ENCODE results near the gene POLR1A. TPM values are rescaled to one million over a fixed set of nuclear protein-coding genes. Genes with fewer than 3 reads are reported as not detected.

POLR1A gene
- total and polyA plus RNA-seq, 2 of the 8 experiments (the other 6 are each of a cell fraction or from before 2014, with no cell fraction given), result 8.9 to 58.1 TPM

GRCh38 chr2:86074256-86074655 is 31.4 kb downstream of the POLR1A start:
- H2BK15ac ChIP-seq (ENCODE audit: low read length), result no peak overlapping the region
- H3K18ac ChIP-seq (ENCODE audit: extremely low read depth, low read length), result no peak overlapping the region
- H3K4me3 ChIP-seq (ENCODE audit: extremely low read depth in 1 of 4, insufficient read depth in 2 of 4, low read depth in 3 of 4, low read length in 4 of 4), result no peak overlapping the region
- no peaks in the 10 kb centered on the region for H3K79me1 ChIP-seq (ENCODE audit: low read depth, low read length)
- ChIA-PET CTCF (ENCODE audit: partially characterized antibody) (no interaction called here), POLR2A (ENCODE audit: partially characterized antibody) (no interaction called here)
- H3K4me2 ChIP-seq (ENCODE audit: insufficient read depth in 1 of 2, low read depth in 2 of 2, low read length in 2 of 2), result no peak overlapping the region
- H3K27me3 ChIP-seq (replicated peaks in 1 of 4; ENCODE audit: control insufficient read depth in 3 of 4, extremely low read depth in 1 of 4, insufficient read depth in 3 of 4, low read length in 3 of 4), result no peaks in the 10 kb centered on the region
- no peak overlapping the region for H3K14ac ChIP-seq (ENCODE audit: insufficient read length)
- H2BK20ac ChIP-seq (ENCODE audit: low read length), result no peak overlapping the region
- no peaks in the 10 kb centered on the region for H3K23me2 ChIP-seq (ENCODE audit: low read depth, low read length)
- H4K8ac ChIP-seq (ENCODE audit: extremely low read depth, insufficient read depth, low read length), result no peak overlapping the region
- H3K9ac ChIP-seq (replicated peaks in 1 of 4; ENCODE audit: extremely low read depth in 1 of 4, low read depth in 3 of 4, low read length in 3 of 4), result no peak overlapping the region
- H3K4me1 ChIP-seq (replicated peaks in 1 of 4; ENCODE audit: control insufficient read depth in 3 of 4, insufficient read depth in 4 of 4, low read length in 3 of 4), result no peaks in the 10 kb centered on the region
- H2BK120ac ChIP-seq (replicated peaks; ENCODE audit: low read depth, low read length), result no peak overlapping the region
- H4K91ac ChIP-seq (replicated peaks; ENCODE audit: insufficient read length, low read length), result no peak overlapping the region
- H3K9me3 ChIP-seq (ENCODE audit: insufficient read depth in 2 of 2, low read depth in 1 of 2, low read length in 1 of 2), result no peaks in the 10 kb centered on the region
- FAIRE-seq (no peak), DNase-seq (ENCODE audit: low read depth in 1 of 2, low spot score in 2 of 2) (no peak)
- H3K4ac ChIP-seq (replicated peaks; ENCODE audit: insufficient read length, low read depth, low read length), result no peak overlapping the region
- no peaks in the 10 kb centered on the region for H3K79me2 ChIP-seq (ENCODE audit: control insufficient read depth in 1 of 2, insufficient read depth in 2 of 2, low read length in 2 of 2)
- H2AK5ac ChIP-seq (ENCODE audit: low read depth, low read length), result no peak overlapping the region
- H4K5ac ChIP-seq (ENCODE audit: insufficient read length, low read depth, low read length), result no peak overlapping the region
- 79% methylated on average over 3 of the region's 3 CpGs; no CpG with 5 or more reads in 1 of the 2 experiments for WGBS, 2 experiments (ENCODE audit: extremely low coverage in 1 of 2, insufficient coverage in 1 of 2, insufficient read length in 1 of 2, insufficient replicate concordance in 2 of 2, low coverage in 1 of 2, low lambda C conversion rate in 2 of 2, missing lambda C conversion rate in 1 of 2)
- no peak overlapping the region for H2AFZ ChIP-seq (ENCODE audit: low read length)
- H3K27ac ChIP-seq (ENCODE audit: low read depth, low read length), result no peak overlapping the region
- H3K56ac ChIP-seq (replicated peaks; ENCODE audit: insufficient read length, low read depth, low read length), result no peak overlapping the region
- no peak overlapping the region for H2BK5ac ChIP-seq (ENCODE audit: low read depth, low read length)
- H2BK12ac ChIP-seq (ENCODE audit: low read depth, low read length), result no peak overlapping the region
- H4K20me1 ChIP-seq (replicated peaks in 1 of 2; ENCODE audit: control insufficient read depth in 1 of 2, insufficient read depth in 2 of 2, low read length in 2 of 2), result peaks cover 0 to 9% of the 10 kb centered on the region in 2 experiments
- H3K23ac ChIP-seq (ENCODE audit: insufficient read length), result no peak overlapping the region
- peaks cover 19 to 84% (median 75%) of the 10 kb centered on the region in 4 experiments for H3K36me3 ChIP-seq (ENCODE audit: control insufficient read depth in 2 of 4, insufficient read depth in 4 of 4, low read length in 3 of 4)
- TF ChIP-seq TAF1 (IDR thresholded peaks at IDR 0.05; ENCODE audit: low read depth, low read length) (no peak), SIRT6 (IDR thresholded peaks at IDR 0.05; ENCODE audit: low read length) (no peak), RXRA (IDR thresholded peaks at IDR 0.05; ENCODE audit: insufficient read depth, low read depth, low read length) (no peak), CTCF (IDR thresholded peaks at IDR 0.05; ENCODE audit: control extremely low read depth in 1 of 3, insufficient read depth in 1 of 3, low read depth in 1 of 3, low read length in 3 of 3) (no peak), NANOG (IDR thresholded peaks at IDR 0.05; ENCODE audit: insufficient read depth, low read depth, low read length, poor library complexity, severe bottlenecking) (no peak), CHD1 (IDR thresholded peaks at IDR 0.05; ENCODE audit: low read depth, low read length) (no peak), TAF7 (optimal IDR thresholded peaks at IDR 0.05; ENCODE audit: borderline replicate concordance, low read depth, low read length) (no peak), KDM1A (IDR thresholded peaks at IDR 0.05; ENCODE audit: borderline replicate concordance, low read length) (no peak), RNF2 (IDR thresholded peaks at IDR 0.05; ENCODE audit: borderline replicate concordance, low read depth, low read length, missing control alignments, poor library complexity, severe bottlenecking) (no peak), GTF2F1 (IDR thresholded peaks at IDR 0.05; ENCODE audit: borderline replicate concordance, low read depth, low read length) (no peak), CHD2 (IDR thresholded peaks at IDR 0.05; ENCODE audit: low read length) (no peak)

All from H1 (cell line).